GM18873 (cell line): ENCODE data around the gene ATP8A2.

ENCODE experiments used
- ATAC-seq: cut with Tn5 transposase; IDR thresholded peaks from one replicate; pipeline ENCODE4 v1.9.1; 2021; ENCODE audit warnings: mild to moderate bottlenecking, moderate library complexity, moderate number of reproducible peaks; ENCODE audit not compliant: unreplicated experiment, low FRiP score

Gene ATP8A2

DNA sequence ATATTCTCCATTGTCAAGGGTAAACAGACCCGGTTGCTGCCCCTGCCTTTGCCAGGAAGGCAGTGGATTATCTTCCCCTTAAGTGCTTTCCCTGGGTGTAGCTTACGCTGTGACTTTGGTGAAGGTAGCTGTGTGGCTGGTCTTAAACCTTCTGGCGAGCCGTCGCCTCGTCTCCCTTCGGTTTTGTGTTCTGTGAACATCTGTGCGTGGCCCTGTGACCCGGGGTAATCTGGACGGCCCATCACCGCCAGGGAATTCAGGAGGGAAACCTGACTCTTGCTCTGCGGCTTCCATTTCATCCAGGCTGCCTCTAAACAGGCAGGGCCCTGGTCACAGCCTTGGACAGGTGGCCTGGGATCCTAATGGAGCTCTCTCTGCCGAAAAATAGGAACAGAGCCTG is 601.3 kb downstream of the ATP8A2 start:
- no peak for ATAC-seq

DNA sequence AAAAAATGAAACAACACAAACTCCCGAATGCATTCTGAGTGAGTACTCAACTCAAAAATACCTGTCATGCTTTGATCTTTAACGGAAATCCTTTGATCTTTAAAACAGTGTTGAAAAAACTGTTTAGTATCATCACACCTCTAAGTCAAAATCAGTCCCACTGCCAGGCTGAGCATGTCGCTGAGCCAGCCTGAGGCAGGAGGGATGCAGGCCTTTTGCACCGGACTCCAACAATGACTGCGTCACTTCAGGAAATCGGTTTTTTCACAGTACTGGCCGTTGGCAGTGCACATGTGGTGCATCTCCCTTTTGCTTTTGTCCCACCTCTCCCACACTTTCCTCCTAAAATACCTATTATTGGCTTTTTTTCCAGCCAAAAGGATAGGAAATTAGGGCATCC is 601.8 kb downstream of the ATP8A2 start:
- no peak for ATAC-seq

- ATAC-seq = no peak
These were observed 605.4 kb downstream of the ATP8A2 start for GRCh38 chr13:25977216-25977615.

DNA sequence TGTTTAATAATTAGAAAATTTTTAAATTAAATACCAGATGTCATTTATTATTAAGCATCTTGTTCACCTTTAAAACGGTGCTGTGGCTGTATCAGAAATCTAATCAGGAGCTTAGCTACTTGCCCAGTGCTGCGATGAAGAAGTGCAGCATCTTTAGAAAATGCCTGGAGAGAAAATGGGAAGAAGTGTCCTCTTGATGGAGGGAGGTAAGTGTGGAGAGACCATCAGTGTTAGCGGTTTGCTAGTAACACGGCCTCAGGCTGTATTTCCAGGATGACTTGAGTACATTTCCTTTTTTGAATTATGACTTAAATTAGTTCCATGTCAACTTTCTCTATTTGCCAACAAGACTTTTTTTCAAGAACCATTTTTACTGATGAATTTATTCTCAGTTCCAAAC is 605.9 kb downstream of the ATP8A2 start:
- no peak for ATAC-seq

DNA sequence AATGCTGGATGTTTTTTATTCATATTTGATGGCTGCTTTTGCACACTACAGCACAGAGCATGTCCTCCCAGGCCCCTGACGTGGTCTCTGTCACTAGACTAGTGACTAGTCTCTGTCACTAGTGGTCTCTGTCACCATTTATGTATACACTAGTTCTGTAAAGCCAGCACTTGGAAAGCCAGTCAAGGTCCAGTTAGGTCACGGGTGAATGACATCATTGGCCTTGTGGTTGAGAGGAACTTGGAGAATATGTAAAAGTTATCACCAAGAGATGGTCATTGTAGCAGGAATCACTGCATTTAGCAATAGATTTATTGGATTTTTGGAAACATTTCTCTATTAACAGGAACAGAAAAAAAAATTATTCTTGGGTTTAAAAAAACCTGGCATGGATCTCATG is 607.2 kb downstream of the ATP8A2 start:
- ATAC-seq = no peak

GRCh38 chr13:25979371-25979770 is 607.6 kb downstream of the ATP8A2 start:
- ATAC-seq = no peak

DNA sequence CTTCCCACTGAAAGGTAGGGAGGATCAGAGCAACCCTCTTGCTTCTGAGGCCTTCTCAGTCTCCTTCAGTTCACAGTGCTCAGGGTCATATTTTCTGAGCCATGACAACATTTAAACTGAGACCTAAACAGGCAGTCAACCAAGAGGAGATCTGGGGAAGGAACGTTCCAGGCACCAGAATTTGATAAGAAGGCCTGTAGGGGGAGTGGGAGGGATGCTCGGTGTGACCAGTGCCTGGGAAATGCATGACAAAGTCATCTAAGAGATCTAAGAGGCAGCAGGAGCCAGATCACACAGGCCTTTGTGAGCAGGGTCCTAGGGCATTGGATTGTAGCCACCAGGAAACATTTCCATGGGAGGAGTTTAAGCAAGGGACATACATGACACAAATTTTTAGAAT is 608.5 kb downstream of the ATP8A2 start:
- ATAC-seq = no peak

GRCh38 chr13:25981060-25981459 is 609.3 kb downstream of the ATP8A2 start:
- no peak for ATAC-seq

GRCh38 chr13:25982907-25983306 is 611.1 kb downstream of the ATP8A2 start:
- ATAC-seq = no peak

DNA sequence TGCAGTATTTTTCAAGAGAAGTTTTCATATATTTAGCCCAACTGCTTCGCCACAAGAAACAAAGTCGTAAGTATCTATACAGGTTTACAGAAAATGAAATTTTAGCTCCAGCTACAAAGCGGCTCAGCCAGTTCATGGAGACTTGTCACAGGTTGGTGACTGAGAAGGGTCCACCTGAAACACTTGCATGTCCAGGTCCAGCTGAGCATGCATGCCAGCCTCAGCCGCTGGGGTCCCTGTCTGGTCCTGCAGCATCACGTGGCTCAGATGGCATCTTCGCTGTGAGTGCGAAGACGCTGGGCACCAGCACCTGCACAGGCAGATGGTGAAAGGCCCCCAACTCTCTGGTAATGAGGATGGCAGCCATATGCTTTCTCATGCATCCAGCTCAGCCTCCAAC is 616.2 kb downstream of the ATP8A2 start:
- ATAC-seq = no peak

- ATAC-seq = no peak
These were observed 616.9 kb downstream of the ATP8A2 start for GRCh38 chr13:25988661-25989060.

DNA sequence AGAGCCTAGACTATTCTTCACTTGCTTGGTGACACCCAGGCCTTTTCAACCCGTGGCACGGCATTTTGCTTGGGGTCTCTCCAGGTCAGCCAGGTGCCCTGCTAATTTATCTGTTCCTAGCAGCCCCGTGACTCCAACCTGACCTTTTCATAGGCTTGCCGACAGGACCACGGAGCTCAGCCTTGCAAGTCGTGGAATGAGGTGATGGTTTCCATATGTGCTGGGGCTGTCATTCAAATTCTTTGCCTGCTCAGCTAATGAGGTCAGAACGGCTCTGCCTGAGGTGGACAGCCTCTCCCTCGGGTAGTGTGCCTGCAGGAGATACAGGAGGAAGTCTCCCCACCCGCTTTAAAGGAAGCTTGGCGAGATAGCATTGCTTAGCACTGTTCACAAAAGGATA is 619.0 kb downstream of the ATP8A2 start:
- no peak for ATAC-seq

DNA sequence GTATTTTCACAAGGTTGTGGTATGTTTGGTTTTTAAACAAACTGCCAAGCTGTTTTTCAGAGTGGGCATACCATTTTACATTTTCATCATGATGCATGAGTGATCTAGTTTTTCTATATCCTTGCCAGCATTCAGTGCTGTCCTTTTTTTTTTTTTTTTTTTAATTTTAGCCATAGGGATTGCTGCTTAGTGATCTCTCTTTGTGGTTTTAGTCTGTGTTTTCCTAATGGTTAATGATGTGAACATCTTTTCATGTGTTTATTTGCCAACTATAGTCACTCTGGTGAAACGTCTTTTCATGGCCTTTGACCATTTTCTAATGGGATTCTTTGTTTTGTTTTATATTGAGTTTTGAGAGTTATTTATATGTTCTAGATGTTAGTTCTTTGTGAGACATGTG is 620.3 kb downstream of the ATP8A2 start:
- no peak for ATAC-seq

DNA sequence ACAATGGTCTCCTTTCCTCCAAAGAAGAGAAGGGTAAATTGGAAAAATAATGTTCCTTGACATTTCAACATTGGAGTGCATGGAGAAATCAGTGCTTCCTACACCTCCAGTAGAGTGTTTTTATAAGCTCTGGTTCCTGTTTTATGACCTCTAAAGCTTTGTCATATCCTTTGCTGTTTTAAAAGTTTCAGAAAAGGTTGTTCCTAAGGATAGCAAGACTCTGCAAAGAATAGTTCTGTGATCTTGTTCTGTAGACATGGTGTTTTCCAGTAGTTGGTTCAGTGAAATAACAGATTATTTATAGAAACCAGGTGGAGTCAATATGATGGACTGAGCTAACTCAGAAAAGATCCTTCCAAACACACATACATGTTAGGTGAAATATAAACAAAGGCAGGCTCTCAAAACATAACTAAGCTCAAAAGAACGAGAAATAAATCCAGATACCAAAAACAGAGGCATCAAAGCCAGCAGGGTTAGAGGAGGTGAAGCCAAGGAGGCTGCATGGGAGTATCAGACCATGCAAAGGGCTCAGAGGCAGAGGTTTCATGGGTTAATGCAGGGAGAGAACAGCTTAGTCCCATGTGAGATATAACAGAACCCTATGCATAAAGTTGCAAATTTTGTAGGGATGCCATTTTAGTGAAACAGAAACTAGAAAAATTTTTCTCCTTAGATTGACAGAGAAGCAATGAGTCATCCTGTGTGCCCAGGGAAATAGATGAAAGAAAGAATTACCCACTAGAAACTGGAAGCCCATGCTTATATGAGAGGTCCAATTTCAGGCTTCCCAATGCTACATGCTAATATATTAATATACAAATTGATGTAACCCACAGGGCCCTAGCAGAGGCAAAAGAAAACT is 635.7 kb downstream of the ATP8A2 start:
- no peak for ATAC-seq

DNA sequence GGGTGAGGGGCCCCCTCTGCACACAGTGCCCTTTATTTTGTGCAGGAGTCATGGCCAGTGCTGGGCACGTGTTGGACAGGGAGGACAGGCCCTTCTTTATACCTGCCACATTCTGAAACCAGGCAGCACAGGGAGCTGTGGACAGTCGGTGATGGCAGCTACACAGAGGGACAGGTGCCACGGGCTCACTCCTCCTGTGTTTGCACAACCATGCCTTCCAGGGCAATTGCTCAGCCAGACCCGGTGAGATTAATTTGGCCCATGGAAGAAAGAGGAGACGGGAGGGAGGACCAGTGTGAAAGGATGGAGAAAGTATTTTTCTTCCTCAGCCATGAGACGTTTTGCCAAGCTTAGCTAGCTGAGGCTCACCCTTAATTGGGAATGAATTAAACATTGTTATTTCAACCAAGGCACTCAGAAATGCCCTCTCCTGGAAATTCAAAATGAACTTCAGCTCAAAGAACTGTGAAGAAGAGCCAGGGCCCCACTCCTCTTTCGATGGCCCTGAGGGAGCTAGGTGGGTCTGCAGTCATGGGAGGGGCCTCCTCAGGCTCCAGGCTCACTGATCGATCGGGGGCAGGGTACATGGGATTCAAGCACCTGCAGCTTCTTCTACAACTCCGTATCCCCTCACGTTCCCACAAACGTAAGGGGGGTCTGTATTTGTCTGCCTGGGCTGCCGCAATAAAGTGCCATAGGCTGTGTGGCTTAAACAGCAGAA is 638.9 kb downstream of the ATP8A2 start:
- no peak for ATAC-seq

GRCh38 chr13:26011208-26011573 is 639.4 kb downstream of the ATP8A2 start:
- no peak for ATAC-seq

- ATAC-seq = no peak
These were observed 640.4 kb downstream of the ATP8A2 start for GRCh38 chr13:26011996-26012821.

- no peak for ATAC-seq
These were observed 641.2 kb downstream of the ATP8A2 start for GRCh38 chr13:26012995-26013394.

DNA sequence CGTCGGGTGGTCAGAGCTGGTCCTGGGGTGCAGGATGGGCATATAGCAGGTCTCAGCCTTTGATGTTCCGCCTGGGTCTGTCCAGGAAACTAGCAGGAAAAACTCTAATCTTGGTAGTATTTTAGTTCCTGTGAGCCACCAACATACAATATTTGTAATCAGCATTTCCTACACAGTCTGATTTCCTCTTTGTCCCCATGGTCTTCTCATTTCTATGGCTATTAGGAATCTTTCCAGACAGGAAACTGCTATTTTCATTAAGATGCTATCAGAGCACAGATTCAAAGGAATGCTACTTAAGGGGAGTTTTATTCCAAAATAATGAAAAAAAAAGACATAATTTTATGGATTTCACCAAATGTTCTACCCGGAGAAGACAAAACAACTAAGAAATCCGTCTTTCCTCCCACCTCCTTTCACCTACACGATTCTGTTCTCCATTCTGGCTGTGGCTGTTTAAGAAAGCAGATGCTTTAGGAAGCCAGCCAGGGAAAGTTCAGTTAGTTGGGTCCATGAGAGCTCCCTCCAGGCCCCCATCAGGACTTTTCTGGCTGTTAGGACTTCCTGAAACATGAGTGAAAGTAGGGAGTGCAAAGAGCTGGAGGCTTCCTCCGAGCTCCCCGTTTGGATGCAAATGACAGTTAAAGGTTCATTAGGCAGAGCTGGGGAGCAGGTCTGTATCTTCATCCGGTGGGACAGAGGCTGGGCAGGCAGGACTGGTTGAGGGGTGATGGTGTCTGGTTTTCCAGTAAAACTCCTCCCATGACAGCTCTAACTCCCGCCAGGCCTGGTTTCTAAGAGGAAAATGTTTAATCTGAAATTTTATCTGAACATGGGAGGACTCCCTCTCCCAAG is 643.7 kb downstream of the ATP8A2 start:
- ATAC-seq = no peak

GRCh38 chr13:26016189-26016588 is 644.4 kb downstream of the ATP8A2 start:
- ATAC-seq = no peak
